CD8-positive, alpha-beta memory T cell (primary cell): ENCODE results near the gene NRM. TPM values are rescaled to one million over a fixed set of nuclear protein-coding genes. Genes with fewer than 3 reads are reported as not detected.
"Not testable (repeated sequence)": the region's sequence is repeated elsewhere in the genome, so short reads cannot be mapped to it uniquely, and the experiment has no call there.

ENCODE experiments used
- CTCF ChIA-PET: fragments of 350-600 bp; sonication (Branson Sonifier 250); formaldehyde crosslinking; loops from one replicate; lab custom pipeline; 2021; ENCODE audit warnings: antibody characterized with exemption; lab: Charles Lee
- POLR2A ChIA-PET: fragments of 350-600 bp; sonication (Branson Sonifier 250); formaldehyde crosslinking; loops from one replicate; lab custom pipeline; 2021; ENCODE audit warnings: antibody characterized with exemption; lab: Charles Lee
- DNase-seq, 5 donors: peaks; one replicate each; pipeline versions ENCODE4 v3.0.0 to v3.0.0-alpha.2; 2020 to 2022; ENCODE audit warnings: mixed read lengths in 1 of 5
- H3K27ac ChIP-seq: one replicate; pipeline ENCODE4 v1.7.0; 2013; ENCODE audit warnings: low read depth, mild to moderate bottlenecking, low read length, moderate library complexity
- H3K27me3 ChIP-seq: 2 replicates; pipeline ENCODE4 v1.7.0; 2013; ENCODE audit warnings: low read length, mild to moderate bottlenecking; ENCODE audit not compliant: insufficient read depth, poor library complexity, severe bottlenecking
- H3K36me3 ChIP-seq: 2 replicates; pipeline ENCODE4 v1.7.0; 2013; ENCODE audit warnings: mild to moderate bottlenecking, low read length, moderate library complexity; ENCODE audit not compliant: insufficient read depth
- H3K4me1 ChIP-seq: 2 replicates; pipeline ENCODE4 v1.7.0; 2013; ENCODE audit warnings: mild to moderate bottlenecking, low read length, moderate library complexity; ENCODE audit not compliant: insufficient read depth
- H3K4me3 ChIP-seq: 2 replicates; pipeline ENCODE4 v1.7.0; 2013; ENCODE audit warnings: mild to moderate bottlenecking, low read length
- H3K9me3 ChIP-seq: 2 replicates; pipeline ENCODE4 v1.7.0; 2013; ENCODE audit warnings: mild to moderate bottlenecking, low read length
- H3K27ac Mint-ChIP-seq, 8 donors: one replicate each; pipeline ENCODE4 v1.8.0; 2020 to 2021; ENCODE audit warnings: mixed read lengths in 8 of 8, mild to moderate bottlenecking in 6 of 8, inconsistent platforms in 3 of 8, moderate library complexity in 3 of 8
- H3K27me3 Mint-ChIP-seq, 2 donors: one replicate each; pipeline ENCODE4 v1.8.0; 2020 to 2021; ENCODE audit warnings: mixed read lengths in 2 of 2, mild to moderate bottlenecking in 1 of 2, moderate library complexity in 1 of 2
- H3K36me3 Mint-ChIP-seq, 3 donors: one replicate each; pipeline ENCODE4 v1.8.0; 2020 to 2021; ENCODE audit warnings: mixed read lengths in 3 of 3, inconsistent platforms in 1 of 3, mild to moderate bottlenecking in 1 of 3
- H3K4me1 Mint-ChIP-seq, 3 donors: one replicate each; pipeline ENCODE4 v1.8.0; 2020 to 2021; ENCODE audit warnings: mixed read lengths in 3 of 3, inconsistent platforms in 1 of 3, mild to moderate bottlenecking in 1 of 3
- H3K4me3 Mint-ChIP-seq, 7 donors: one replicate each; pipeline ENCODE4 v1.8.0; 2020 to 2021; ENCODE audit warnings: mixed read lengths in 7 of 7, mild to moderate bottlenecking in 6 of 7, moderate library complexity in 4 of 7, inconsistent platforms in 2 of 7
- H3K9me3 Mint-ChIP-seq, 5 donors: one replicate each; pipeline ENCODE4 v1.8.0; 2020 to 2022; ENCODE audit warnings: mixed read lengths in 5 of 5, mild to moderate bottlenecking in 3 of 5, moderate library complexity in 2 of 5, inconsistent platforms in 1 of 5
- polyA plus RNA-seq: library from polyadenylated mRNA; unstranded; fragments of 300-500 nt; fragmentation: Illumina TruSeq; gene quantifications from one replicate; pipeline ENCODE4 v1.2.3, GENCODE V29; 2021
- total RNA-seq, 2 experiments: library from RNA; stranded (reverse); gene quantifications; one replicate each; pipeline ENCODE4 v1.2.3, GENCODE V29; 2021

Gene NRM
- total and polyA plus RNA-seq, 3 experiments from 2014 or later, result 11.7 to 29.2 (median 28.1) TPM

GRCh38 chr6:30672445-30673253 is 18.1 kb downstream of the NRM start, which contains the start of gene DHX16:
TSS of gene DHX16 (minus strand) at chr6:30673006. CDS start at chr6:30672841, 165 bp downstream.
- H3K4me3 Mint-ChIP-seq, result peak within 1 kb of the TSS; percentile 77 to 97 (median 89)

GRCh38 chr6:30670760-30671527 is 19.8 kb downstream of the NRM start:
- Histone ChIP-seq H3K4me3 (no peak overlapping the region), H3K36me3 (peaks cover 25% of the 10 kb centered on the region), H3K27ac (no peak overlapping the region), H3K9me3 (no peaks in the 10 kb centered on the region), H3K27me3 (no peaks in the 10 kb centered on the region), H3K4me1 (peaks cover 18% of the 10 kb centered on the region)
- POLR2A ChIA-PET, result no interaction called here
- H3K4me3 Mint-ChIP-seq, result peak overlapping the region; percentile 28 to 89 (median 74)
- CTCF ChIA-PET, result interaction anchor here (1.6 to 17.6 kb wide), 6 partner anchors 12 to 189 kb away, joined by 4 to 697 read pairs (median 14); partner anchors contain the start of genes MDC1 and TUBB
- H3K4me1 Mint-ChIP-seq, result peaks cover 27 to 38% (median 34%) of the 10 kb centered on the region in 3 donors
- DNase-seq, result no peak
- no peaks in the 10 kb centered on the region for H3K27me3 Mint-ChIP-seq
- peak overlapping the region in 6 of 8 donors; percentile 10 to 93 (median 76) for H3K27ac Mint-ChIP-seq
- H3K9me3 Mint-ChIP-seq, result no peaks in the 10 kb centered on the region
- peaks cover under 1 to 54% (median 7%) of the 10 kb centered on the region in 3 donors for H3K36me3 Mint-ChIP-seq

More at GRCh38 chr6:30672445-30673253, 18.1 kb downstream of the NRM start, which contains the start of gene DHX16:
- peak within 1 kb of the TSS; percentile 80 for H3K4me3 ChIP-seq
- DNase-seq, result peak; percentile 82 to 92 (median 84)
- H3K4me1 ChIP-seq, result peaks cover 18% of the 10 kb centered on the region
- POLR2A ChIA-PET, result interaction anchor here (0.7 to 1.1 kb wide), 5 partner anchors 15 to 58 kb away, joined by 3 to 5 read pairs (median 4); partner anchors contain the start of genes ATAT1, MDC1, MRPS18B and PPP1R10
- no peaks in the 10 kb centered on the region for H3K27me3 Mint-ChIP-seq
- peaks cover 30 to 42% (median 40%) of the 10 kb centered on the region in 3 donors for H3K4me1 Mint-ChIP-seq
- peak within 1 kb of the TSS; percentile 67 for H3K27ac ChIP-seq
- peaks cover 8 to 56% (median 14%) of the 10 kb centered on the region in 3 donors for H3K36me3 Mint-ChIP-seq
- H3K27ac Mint-ChIP-seq, result peak within 1 kb of the TSS; percentile 74 to 92 (median 86)
- no peaks in the 10 kb centered on the region for H3K9me3 Mint-ChIP-seq
- no peaks in the 10 kb centered on the region for H3K9me3 ChIP-seq
- peaks cover 38% of the 10 kb centered on the region for H3K36me3 ChIP-seq
- CTCF ChIA-PET, result interaction anchor here (0.6 to 17.6 kb wide), 24 partner anchors 10 to 252 kb away, joined by 3 to 697 read pairs (median 4); partner anchors contain the start of genes ABCF1, MDC1, MRPS18B and TUBB
- H3K27me3 ChIP-seq, result no peaks in the 10 kb centered on the region

GRCh38 chr6:30666300-30666699 is 24.5 kb downstream of the NRM start:
- Mint-ChIP-seq H3K36me3 (peaks cover 4 to 82% (median 14%) of the 10 kb centered on the region in 3 donors), H3K4me3 (peak overlapping the region in 1 of 7 donors; percentile 37), H3K4me1 (peaks cover 15 to 23% (median 17%) of the 10 kb centered on the region in 3 donors)
- H3K4me1 ChIP-seq, H3K27ac Mint-ChIP-seq, H3K9me3 Mint-ChIP-seq, H3K27me3 ChIP-seq, H3K9me3 ChIP-seq, H3K27me3 Mint-ChIP-seq, DNase-seq, H3K27ac ChIP-seq, H3K4me3 ChIP-seq, CTCF ChIA-PET, POLR2A ChIA-PET: not testable (repeated sequence)
- peaks cover 54% of the 10 kb centered on the region for H3K36me3 ChIP-seq

DNA sequence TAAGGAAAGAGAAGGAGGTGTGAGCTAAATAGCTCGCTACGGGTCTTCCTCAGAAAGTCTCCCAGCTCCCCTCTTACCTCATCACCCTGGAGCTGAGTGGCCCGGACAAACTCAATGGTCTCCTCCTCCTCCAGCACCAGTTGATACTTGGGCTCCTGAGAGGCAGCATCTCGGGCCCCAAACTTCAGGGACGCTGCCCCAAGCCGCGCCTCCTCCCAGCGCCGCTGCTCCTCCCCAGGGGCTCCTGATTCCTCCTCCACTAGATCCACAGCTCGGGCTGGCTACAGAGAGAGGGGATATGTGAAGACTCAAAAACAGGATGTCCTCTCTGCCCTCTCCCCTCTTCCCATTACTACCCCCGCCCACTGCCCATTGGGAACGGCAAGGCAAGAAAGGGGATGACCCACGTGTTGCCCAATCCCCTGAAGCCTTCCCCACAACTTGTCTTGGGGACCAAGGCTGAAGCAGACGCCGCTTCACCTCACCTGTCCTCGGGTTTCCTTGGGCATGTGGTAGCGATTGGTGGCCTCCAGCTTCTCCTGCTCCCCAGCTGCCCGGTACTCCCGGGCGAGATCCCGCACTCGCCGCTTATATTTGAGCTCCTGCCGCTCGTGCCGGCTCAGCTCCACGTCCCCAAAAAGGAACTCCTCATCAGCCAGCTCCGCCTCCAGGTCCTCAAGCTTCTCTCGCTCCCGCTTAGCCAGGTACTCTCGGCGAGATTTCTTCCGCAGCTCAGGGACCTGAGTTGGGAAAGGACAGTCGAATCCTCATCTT is 25.6 kb downstream of the NRM start:
- Mint-ChIP-seq H3K9me3 (no peaks in the 10 kb centered on the region), H3K27ac (peak overlapping the region in 1 of 8 donors; percentile 11), H3K4me3 (no peak overlapping the region), H3K36me3 (peaks cover 4 to 76% (median 8%) of the 10 kb centered on the region in 3 donors), H3K27me3 (no peaks in the 10 kb centered on the region), H3K4me1 (peaks cover 6 to 12% (median 6%) of the 10 kb centered on the region in 3 donors)
- H3K36me3 ChIP-seq, result peaks cover 50% of the 10 kb centered on the region
- no peaks in the 10 kb centered on the region for H3K4me1 ChIP-seq
- no peak overlapping the region for H3K4me3 ChIP-seq
- no peaks in the 10 kb centered on the region for H3K9me3 ChIP-seq
- no peaks in the 10 kb centered on the region for H3K27me3 ChIP-seq
- no peak for DNase-seq
- ChIA-PET POLR2A (no interaction called here), CTCF (interaction anchor here (0.6 to 2.0 kb wide), 2 partner anchors 14 to 20 kb away, joined by 4 to 8 read pairs; no protein-coding TSS in a partner anchor)
- H3K27ac ChIP-seq, result no peak overlapping the region

DNA sequence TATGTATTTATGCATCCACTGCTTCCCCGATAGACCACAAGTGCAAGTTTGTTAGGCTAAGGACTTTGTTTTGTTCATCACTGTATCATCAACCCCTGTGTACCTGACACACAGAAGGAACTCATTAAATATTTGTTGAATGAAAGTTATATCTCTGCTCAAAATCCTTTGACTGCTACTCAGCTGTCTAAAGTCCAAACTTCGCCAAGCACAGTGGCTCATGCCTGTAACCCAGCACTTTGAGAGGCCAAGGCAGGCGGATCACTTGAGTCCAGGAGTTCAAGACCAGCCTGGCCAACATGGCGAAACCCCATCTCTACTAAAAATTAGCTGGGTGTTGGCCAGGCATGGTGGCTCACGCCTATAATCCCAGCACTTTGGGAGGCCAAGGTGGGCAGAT is 32.9 kb downstream of the NRM start:
- not testable (repeated sequence) for H3K4me1 ChIP-seq, H3K9me3 Mint-ChIP-seq, H3K9me3 ChIP-seq, H3K27ac ChIP-seq, H3K4me3 ChIP-seq, H3K4me1 Mint-ChIP-seq, H3K27me3 Mint-ChIP-seq, DNase-seq, H3K27me3 ChIP-seq, H3K4me3 Mint-ChIP-seq
- Mint-ChIP-seq H3K36me3 (peaks cover 11 to 87% (median 35%) of the 10 kb centered on the region in 3 donors), H3K27ac (peak overlapping the region in 4 of 8 donors; percentile 39 to 87 (median 74))
- peaks cover 66% of the 10 kb centered on the region for H3K36me3 ChIP-seq
- CTCF ChIA-PET, result interaction anchor here (1.1 kb wide), 1 partner anchor 73 kb away, joined by 4 read pairs; no protein-coding TSS in a partner anchor
- POLR2A ChIA-PET, result interaction anchor here (0.7 kb wide), 1 partner anchor 15 kb away, joined by 3 read pairs; the partner anchor contains the start of gene DHX16

DNA sequence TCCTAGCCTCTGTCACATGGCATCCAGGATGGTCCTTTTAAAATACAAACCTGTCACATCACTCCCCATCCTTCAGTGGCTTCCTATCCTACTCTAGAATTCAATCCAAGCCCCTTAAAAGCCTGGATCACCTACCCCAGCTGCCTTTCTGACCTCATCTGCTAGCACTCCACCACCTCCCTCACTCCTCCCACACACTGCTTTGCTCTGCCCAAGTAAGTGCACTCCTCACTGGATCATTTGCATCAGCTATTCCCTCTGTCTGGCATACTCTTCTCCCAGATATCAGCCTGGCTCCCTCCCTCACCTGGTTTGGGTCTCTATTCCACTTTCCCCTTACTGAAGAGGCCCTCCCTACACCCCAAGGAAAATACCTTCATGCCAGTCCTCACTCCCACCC is 33.3 kb downstream of the NRM start:
- no peak for DNase-seq
- Mint-ChIP-seq H3K27me3 (no peaks in the 10 kb centered on the region), H3K9me3 (no peaks in the 10 kb centered on the region), H3K36me3 (peaks cover 11 to 87% (median 35%) of the 10 kb centered on the region in 3 donors), H3K27ac (peak overlapping the region in 5 of 8 donors; percentile 39 to 87 (median 70)), H3K4me1 (peaks cover 0 to 5% (median 2%) of the 10 kb centered on the region in 3 donors), H3K4me3 (no peak overlapping the region)
- Histone ChIP-seq H3K4me1 (no peaks in the 10 kb centered on the region), H3K27ac (no peak overlapping the region), H3K36me3 (peaks cover 64% of the 10 kb centered on the region), H3K4me3 (no peak overlapping the region), H3K9me3 (no peaks in the 10 kb centered on the region), H3K27me3 (no peaks in the 10 kb centered on the region)
- POLR2A ChIA-PET, result interaction anchor here (0.7 kb wide), 1 partner anchor 15 kb away, joined by 3 read pairs; the partner anchor contains the start of gene DHX16
- CTCF ChIA-PET, result no interaction called here

DNA sequence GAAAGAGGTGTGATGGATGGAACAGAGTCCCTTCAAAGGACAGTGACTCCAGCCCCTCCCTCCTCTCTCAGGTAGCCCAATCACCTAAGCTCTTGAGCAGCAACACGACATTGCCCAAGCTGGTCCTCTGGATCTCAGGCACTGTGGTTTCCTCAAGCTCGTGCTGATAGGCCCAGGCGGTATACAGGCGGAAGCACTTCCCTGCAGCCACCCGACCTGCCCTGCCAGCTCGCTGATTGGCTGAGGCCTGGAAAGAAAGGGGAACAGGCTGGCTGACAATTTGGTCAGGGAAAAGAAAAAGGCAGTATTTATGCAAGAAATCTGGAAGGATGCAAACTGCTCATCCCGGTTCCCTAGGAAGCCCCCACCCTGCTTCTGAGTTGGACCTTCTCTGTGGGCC is 34.3 kb downstream of the NRM start:
- POLR2A ChIA-PET, result no interaction called here

More for the DNA sequence above, 34.3 kb downstream of the NRM start:
- H3K27ac Mint-ChIP-seq, result peak overlapping the region in 2 of 8 donors; percentile 29 to 90
- H3K36me3 Mint-ChIP-seq, result peaks cover 8 to 87% (median 34%) of the 10 kb centered on the region in 3 donors
- DNase-seq, result no peak
- CTCF ChIA-PET, result interaction anchor here (1.3 kb wide), 2 partner anchors 23 to 115 kb away, joined by 3 to 4 read pairs; no protein-coding TSS in a partner anchor
- no peak overlapping the region for H3K4me3 Mint-ChIP-seq
- Histone ChIP-seq H3K27me3 (no peaks in the 10 kb centered on the region), H3K27ac (no peak overlapping the region), H3K36me3 (peaks cover 63% of the 10 kb centered on the region), H3K9me3 (no peaks in the 10 kb centered on the region), H3K4me3 (no peak overlapping the region), H3K4me1 (no peaks in the 10 kb centered on the region)
- H3K4me1 Mint-ChIP-seq, result peaks cover 0 to 5% (median 2%) of the 10 kb centered on the region in 3 donors
- no peaks in the 10 kb centered on the region for H3K27me3 Mint-ChIP-seq
- no peaks in the 10 kb centered on the region for H3K9me3 Mint-ChIP-seq
